Measurements from ENCODE around the gene RTN3. TPM values are rescaled to one million over a fixed set of nuclear protein-coding genes. Genes with fewer than 3 reads are reported as not detected.
"Not testable (repeated sequence)": the region's sequence is repeated elsewhere in the genome, so short reads cannot be mapped to it uniquely, and the experiment has no call there.

RTN3 gene
- total RNA-seq, 1 experiment from 2014 or later = 79.0 TPM

DNA sequence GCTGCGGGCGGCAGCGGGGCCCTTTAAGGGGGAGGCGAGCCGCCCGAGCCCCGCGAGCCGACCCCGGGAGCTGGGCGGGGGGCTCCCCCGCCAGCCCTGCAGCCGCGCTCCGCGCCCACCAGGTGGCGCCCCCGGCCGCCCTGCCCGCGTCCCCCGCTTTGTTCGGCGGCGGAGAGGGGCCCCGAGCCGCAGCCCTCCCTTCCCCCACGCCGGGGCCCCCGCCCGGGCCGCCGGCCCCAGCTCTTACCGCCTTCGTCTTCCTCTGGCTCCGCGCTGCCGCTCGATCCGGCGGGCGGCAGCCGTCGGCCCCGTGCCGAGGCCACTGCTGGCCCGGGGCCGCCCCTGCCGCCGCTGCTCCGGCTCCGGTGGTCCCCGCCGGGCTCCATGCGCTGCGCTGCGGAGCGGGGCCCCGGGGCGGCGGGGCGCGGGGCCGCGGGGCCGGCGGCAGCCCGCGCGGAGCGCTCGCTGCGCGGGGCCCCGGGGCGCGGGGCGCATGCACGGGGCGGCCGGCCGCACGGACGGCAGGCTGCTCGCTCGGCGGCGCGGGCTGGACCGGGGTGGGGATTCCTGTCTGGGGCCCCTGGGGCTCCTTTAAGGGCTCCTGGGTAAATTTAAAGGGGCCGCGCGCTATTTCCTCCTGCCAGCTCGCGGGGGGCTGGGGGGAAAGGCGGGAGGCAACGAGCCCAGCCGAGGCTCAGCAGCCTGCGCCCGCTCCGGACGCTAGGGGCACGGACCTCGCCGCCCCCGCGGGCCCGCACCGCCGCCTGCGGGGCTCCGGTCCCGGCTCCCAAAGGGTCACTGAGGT lies 87.1 kb downstream of the RTN3 start, which contains the start of gene ZFTA:
Gene ZFTA (minus strand): TSS at position 539 of the 805 bp plus-strand sequence. CDS start 153 bp downstream, at position 386.
- peak; percentile 34 for DNase-seq (ENCODE audit: low spot score)

DNA sequence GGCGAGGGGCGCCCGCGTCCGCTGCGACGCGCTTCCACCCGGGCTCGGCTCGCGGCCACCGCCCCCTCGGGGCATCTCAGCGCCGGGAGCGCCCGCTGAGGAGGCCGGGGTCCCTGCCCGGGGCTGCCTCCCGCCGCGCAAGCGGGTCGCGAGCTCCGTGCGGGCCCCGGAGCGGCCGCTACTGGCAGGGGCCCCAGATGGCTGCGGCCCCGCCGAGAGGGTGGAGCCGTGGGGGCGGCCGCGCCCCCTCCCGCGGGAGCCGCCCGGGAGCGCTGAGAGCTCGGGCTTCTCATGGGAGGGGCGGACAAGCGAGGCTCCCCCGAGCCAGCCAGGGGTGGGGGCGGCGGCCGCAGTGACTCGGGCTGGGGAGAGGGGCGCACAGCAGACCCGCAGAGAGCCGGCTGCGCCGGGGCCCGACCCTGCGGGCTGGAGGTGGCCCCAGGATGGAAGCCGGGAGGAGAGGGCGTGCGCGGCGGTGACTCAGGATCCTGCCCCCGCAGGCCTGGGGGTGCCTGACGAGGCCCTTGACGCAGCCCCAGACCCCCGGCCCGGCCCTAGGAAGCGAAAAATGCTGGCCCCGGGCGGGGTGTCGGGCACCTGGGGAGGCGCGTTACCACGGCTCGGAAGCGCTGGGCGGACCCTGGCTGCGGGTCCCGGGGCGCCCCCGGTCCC lies 87.9 kb downstream of the RTN3 start:
- DNase-seq (ENCODE audit: low spot score) = no peak

DNA sequence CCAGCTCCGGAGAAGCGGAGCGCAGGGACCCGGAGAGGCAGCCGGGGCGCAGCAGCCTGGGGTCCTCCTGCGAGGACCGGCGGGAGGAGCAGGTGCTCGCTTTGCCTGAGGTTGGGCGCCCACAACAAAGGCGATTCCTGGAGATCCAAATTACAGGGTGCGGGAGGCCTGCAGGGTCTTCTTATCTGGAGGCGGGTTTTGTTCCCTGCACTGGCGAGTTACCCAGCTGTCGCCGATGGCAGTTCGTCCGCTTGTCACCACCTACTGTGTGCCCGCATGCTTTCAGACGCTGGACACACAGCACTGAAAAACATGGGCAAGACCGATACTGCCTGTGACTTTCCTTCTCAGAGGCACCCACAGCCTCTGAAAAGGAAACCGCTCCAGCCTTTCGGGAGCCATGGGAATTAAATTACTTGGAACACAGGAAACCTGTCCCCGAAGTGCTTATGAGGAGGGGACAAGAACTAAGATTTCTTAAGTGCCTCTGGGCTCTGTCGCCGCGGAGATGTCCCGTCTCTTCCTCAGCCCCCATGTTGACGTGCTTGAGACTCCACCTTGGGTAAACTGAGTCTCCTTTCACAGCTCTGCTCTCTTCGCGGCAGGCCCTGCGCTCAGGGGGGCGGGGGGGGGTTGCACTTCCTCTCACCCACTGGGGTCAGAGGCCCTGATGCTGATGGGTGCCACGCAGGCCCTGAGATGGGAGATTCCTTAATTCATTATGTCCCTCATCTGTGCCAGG lies 88.6 kb downstream of the RTN3 start:
- no peak for DNase-seq (ENCODE audit: low spot score)

DNA sequence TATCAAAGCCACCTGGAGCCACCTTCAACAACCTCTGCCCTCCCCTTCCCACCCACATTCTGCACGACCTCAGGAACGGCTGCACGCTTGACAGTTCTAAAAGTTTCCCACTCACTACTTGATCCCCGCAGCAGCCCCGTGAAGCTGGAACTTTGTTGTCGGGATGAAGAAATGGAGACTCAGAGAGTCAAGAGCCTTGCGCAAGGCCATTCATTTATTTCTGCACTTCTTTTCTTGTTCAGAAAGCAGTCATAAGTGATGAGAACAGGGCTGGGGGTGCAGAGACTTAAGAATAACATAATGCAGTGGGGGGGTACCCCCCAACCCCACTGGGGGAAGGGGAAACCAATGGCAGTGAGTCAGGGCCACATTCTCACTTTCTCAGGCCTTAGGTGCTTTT lies 89.5 kb downstream of the RTN3 start:
- no peak for DNase-seq (ENCODE audit: low spot score)

DNA sequence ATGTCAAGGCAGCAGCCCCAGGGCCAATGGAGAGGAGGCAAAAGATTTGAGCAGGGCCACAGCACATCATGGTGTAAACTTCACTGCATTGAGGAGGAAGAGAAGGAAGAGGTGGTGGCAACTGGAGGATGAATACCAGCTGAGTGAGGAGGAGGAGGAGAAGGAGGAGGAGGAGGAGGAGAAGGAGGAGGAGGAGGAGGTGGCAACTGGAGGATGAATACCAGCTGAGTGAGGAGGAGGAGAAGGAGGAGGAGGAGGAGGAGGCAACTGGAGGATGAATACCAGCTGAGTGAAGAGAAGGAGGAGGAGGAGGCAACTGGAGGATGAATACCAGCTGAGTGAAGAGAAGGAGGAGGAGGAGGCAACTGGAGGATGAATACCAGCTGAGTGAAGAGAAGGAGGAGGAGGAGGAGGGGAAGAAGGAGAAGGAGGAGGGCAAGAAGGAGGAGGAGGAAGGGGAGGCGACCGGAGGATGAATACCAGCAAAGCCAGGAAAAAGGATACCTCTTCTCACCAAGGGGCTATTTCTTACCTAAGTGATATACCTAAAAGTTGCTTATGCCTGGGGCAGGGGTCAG lies 90.5 kb downstream of the RTN3 start:
- DNase-seq (ENCODE audit: low spot score) = not testable (repeated sequence)

DNA sequence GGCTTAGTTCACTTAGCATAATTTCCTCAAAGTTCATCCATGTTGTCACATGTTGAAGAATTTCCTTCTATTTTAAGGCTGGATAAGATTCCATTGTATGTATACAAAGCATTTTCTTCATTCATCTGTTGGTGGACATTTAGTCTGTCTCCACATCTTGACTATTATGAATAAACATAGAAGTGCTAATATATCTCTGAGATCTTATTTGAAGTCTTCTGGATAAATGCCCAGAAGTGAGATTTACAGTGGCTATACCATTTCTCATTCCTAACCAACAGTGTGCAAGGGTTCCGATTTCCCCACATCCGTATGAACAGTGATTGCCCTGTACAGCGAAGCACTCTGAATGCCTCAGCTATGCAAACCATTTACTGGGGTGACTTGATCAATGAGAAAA lies 93.9 kb downstream of the RTN3 start:
- no peak for DNase-seq (ENCODE audit: low spot score)

DNA sequence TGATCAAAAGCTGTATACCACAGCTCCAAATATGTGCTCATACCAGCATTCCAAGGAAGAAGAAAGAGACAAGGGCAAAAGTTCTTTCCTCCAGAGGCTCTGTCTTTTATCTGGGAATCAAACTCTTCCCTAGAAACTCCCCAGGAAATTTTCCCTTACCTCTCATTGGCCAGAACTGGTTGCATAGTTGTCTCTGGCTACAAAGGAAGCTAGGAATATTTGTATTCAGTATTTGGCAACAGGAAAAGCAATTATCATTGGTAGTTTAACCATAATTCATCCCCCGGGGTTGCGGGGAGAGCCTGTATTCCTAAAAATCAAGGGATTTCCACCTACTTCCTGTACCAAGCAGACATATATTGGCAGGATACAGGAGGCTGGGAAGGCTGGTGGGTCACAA lies 97.7 kb downstream of the RTN3 start:
- DNase-seq (ENCODE audit: low spot score) = peak; percentile 28

DNA sequence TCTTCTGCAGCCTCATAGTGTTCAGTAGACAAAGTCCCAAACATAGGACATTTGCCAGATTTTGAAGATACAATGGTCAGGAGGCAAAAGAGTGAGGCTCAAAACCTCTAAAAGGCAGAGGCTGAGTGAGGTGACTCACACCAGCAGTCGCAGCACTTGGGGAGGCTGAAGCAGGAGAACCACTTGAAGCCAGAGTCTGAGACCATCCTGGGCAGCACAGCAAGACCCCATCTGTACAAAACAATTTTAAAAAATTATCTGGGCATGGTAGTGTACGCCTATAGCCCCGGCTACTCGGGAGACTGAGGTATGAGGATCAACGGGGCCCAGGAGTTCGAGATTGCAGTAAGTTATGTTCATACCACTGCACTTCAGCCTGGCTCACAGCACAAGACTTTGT lies 101.4 kb downstream of the RTN3 start:
- no peak for DNase-seq (ENCODE audit: low spot score)

DNA sequence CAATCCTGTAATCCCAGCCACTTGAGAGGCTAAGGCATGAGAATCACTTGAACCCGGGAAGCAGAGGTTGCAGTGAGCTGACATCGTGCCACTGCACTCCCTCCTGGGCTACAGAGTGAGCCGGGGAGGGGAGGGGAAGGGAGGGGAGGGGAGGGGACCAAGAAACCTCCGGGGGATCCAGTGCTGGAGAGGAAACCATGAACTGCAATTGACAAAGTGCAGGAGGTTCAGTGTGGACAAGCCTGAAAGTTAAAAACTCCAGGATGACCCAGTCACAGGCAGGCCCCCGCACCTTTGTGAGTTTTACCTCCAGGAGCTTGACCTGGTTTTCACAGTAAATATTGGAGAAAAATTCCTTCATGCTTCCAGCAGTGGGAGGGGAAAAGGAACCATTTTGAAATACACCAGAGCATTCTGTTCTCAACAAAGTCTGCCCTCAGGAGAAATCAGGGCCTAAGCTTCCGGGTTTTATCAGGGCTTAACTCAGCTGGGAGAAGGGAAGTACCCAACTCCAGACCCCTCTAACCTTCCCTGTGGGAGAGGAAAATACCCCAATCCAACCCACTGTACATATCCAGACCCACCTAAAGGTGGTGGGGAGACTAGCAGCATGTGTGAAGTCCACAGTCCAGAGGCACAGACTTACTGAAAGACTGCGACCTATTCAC lies 102.8 kb downstream of the RTN3 start:
- no peak for DNase-seq (ENCODE audit: low spot score)

DNA sequence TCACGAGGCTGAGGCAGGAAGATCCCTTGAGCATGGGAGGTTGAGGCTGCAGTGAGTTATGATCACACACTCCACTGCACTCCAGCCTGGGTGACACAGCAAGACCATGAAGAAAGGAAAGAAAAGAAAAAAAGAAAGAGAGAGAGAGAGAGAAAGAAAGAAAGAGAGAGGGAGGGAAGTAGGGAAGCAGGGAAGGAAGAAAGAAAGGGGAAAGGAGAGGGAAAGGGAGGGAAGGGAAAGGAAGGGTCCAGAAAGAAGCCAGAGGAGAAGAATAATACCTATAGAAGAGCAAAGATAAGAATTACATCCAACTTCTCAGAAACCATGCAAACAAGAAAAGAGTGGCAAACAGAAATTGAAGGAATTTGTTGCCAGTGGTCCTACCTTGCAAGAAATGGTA lies 104.5 kb downstream of the RTN3 start:
- no peak for DNase-seq (ENCODE audit: low spot score)

DNA sequence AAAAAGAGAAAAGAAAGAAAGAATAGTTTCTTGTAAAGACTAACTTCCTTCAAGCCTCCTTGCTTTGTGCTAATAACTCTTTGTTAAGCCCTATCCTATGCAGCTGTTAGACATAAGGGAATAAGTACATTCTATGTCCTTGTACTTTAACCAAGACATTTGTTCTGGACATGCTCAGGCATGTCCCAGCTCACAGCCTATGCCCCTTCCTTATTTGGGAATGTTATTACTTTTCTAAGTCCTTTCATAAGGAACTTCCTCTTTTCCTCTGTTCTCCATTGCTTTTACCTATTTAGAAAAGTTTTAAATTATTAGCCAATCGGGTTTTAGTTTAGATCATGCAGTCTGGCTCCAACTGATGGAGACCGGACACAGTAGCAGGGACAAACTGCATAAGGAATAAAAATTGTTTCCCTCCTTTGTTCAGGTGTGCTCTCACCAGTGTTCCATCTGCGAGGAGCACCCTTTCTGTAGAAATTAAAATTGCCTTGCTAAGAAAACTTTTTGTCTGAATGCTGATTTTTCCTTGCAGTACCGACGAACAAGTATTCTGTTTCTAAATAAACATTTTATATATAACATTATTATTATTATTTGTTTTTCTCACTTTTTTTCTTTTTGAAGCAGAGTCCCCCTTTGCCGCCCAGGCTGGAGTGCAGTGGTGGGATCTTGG lies 110.3 kb downstream of the RTN3 start:
- no peak for DNase-seq (ENCODE audit: low spot score)

DNA sequence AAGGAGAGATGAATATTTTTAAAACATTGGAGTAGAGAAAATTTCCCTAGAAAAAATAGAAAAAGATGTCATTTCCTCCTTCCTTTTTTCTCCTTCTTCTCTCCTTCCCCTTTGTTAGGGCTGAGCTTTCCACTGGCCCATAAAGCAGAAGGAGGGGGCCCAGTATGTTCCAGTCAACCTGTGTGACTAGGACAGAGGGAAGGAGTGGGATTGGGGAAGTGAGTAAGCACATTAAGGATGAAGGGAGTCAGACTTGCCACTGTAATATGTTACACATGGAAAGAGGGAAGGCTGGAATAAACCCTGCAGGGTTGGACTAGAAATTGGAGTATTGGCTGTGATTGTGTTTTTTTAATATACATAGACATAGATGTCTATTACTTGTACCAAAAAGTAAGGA lies 111.9 kb downstream of the RTN3 start:
- DNase-seq (ENCODE audit: low spot score) = no peak

DNA sequence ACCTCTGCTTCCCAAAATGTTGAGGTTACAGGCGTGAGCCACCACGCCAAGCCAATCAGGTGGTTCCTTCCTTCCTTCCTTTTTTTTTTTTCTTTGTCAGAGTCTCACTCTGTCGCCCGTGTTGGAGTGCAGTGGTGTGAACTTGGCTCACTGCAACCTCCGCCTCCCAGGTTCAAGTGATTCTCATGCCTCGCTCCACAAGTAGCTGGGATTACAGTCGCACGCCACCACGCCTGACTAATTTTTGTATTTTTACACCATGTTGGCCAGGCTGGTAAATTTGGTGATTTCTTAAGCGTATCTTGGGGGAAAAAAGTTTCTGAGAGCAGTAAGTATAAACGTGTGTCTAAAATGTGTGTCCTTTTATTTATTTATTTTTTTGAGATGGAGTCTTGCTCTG lies 113.8 kb downstream of the RTN3 start:
- DNase-seq (ENCODE audit: low spot score) = no peak

DNA sequence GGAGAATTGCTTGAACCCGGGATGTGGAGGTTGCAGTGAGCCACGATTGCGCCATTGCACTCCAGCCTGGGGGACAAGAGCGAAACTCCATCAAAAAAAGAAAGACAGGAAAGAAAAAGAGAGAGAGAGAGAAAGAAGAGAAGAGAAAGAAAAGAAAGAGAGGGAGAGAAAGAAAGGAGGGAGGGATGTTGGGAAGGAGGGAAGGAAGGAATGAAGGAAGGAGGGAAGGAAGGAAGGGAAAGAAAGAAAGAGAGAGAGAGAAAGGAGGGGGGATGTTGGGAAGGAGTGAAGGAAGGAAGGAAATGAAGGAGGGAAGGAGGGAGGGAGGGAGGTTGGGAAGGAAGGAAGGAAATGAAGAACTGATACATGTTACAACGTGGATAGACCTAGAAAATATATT lies 119.6 kb downstream of the RTN3 start:
- no peak for DNase-seq (ENCODE audit: low spot score)

DNA sequence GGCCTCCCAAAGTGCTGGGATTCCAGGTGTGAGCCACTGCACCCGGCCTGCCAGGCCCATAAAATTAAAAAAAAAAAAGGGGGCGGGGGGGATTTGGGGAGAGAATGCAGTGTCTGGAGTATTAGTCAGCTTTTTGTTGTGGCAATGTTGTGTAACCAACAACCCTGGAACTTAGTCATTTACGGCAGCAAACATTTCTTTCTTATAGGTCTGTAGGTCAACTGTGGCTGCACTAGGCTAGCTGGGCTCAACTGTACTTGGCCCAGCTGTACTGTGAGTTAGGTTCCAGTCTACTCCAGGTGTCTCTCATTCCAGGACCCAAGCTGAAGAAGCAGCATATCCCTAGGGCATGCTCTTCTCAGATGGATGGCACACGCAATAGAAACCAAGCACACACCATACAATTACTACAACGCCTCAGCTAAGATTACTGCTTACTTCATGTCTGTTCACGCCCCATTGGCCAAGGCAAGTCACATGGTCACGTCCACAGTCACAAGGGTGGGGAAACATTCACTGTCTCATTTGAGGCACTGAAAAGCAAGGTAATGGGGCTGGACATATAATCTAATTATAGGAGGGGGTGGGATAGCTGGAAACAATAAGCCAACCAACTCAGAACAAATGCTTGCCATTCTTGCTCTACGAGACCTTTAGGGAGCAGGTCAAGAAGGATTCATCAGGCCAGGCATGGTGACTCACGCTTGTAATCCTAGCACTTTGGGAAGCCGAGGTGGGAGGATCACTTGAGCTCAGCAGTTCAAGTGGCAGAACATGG lies 121.5 kb downstream of the RTN3 start:
- DNase-seq (ENCODE audit: low spot score) = peak; percentile 46

DNA sequence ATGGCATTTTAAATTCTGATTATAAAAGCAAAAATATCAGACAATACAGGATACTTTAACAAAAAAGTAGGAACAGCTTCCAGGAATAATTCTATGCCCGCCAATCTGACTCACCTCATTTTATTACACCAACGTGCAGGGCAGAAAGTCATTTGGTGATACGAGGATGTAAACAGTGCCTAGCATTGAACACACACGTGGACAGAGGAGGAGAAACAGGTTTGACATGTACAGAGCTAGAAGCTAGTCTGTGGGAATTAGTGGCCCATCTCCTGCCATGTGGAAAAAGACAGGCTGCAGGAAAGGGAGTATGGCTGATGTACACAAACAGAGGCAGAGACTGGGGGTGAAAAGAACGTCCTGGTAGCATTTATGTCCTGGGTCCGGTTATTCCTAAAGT lies 123.0 kb downstream of the RTN3 start:
- DNase-seq (ENCODE audit: low spot score) = no peak

DNA sequence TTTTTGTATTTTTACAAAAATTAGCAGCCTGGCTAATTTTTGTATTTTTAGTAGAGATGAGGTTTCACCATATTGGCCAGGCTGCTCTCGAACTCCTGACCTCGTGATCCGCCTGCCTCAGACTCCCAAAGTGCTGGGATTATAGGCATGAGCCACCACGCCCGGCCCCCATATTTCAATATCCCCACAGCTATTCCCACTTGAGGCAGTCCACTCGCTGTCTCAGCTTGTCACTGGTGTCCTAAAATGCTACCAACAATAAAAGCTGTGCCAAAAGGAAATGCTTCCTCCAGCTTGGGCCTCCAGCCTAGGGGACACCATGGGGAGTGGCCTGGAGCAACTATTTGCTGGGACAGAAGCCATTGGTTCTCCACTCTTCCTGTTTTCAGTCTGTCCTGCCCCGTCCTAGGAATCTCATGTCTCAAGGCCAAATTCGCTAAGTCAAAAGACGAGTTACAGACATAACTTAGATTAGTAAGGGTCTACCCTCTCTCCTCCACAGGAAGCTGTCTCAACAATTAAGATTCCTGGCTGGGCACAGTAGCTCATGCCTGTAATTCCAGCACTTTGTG lies 124.6 kb downstream of the RTN3 start:
- DNase-seq (ENCODE audit: low spot score) = peak; percentile 21
